HG02623 (cell line): ENCODE results near the gene CA14.
"Not testable (repeated sequence)": the region's sequence is repeated elsewhere in the genome, so short reads cannot be mapped to it uniquely, and the experiment has no call there.

Source experiments
- ATAC-seq: cut with Tn5 transposase; IDR thresholded peaks from one replicate; pipeline ENCODE4 v1.9.1; 2021; ENCODE audit warnings: moderate library complexity; ENCODE audit not compliant: unreplicated experiment

CA14 gene

GRCh38 chr1:150235852-150236613 lies 21.5 kb upstream of the CA14 start, which contains the start of gene ANP32E:
TSS of gene ANP32E (minus strand) at chr1:150236112. CDS start at chr1:150235786, 326 bp downstream.
- ATAC-seq: peak; percentile 81

- no peak for ATAC-seq
These were observed 20.9 kb upstream of the CA14 start for GRCh38 chr1:150236614-150237100.

- not testable (repeated sequence) for ATAC-seq
These were observed 20.4 kb upstream of the CA14 start for GRCh38 chr1:150237176-150237575.

GRCh38 chr1:150237746-150238145 lies 19.8 kb upstream of the CA14 start:
- no peak for ATAC-seq

- no peak for ATAC-seq
These were observed 14.6 kb upstream of the CA14 start for GRCh38 chr1:150243003-150243402.

GRCh38 chr1:150249936-150250335 lies 7.6 kb upstream of the CA14 start:
- ATAC-seq: no peak

GRCh38 chr1:150256198-150256553 lies 1.4 kb upstream of the CA14 start:
- ATAC-seq: no peak

GRCh38 chr1:150256554-150257341 lies 826 bp upstream of the CA14 start:
- ATAC-seq: no peak

GRCh38 chr1:150259217-150259616 lies 1.6 kb downstream of the CA14 start:
- ATAC-seq: no peak

GRCh38 chr1:150259758-150260669 lies 2.4 kb downstream of the CA14 start:
- ATAC-seq: no peak

- no peak for ATAC-seq
These were observed 3.8 kb downstream of the CA14 start for GRCh38 chr1:150261367-150261766.

- ATAC-seq: no peak
These were observed 5.1 kb downstream of the CA14 start for GRCh38 chr1:150262388-150263320.

GRCh38 chr1:150263549-150263948 lies 6.0 kb downstream of the CA14 start:
- ATAC-seq: no peak

- ATAC-seq: no peak
These were observed 10.3 kb downstream of the CA14 start for GRCh38 chr1:150267896-150268295.

GRCh38 chr1:150268340-150268704 lies 10.7 kb downstream of the CA14 start:
- no peak for ATAC-seq

GRCh38 chr1:150268705-150269403 lies 11.3 kb downstream of the CA14 start, which contains the start of gene APH1A:
TSS of gene APH1A (minus strand) at chr1:150269016. CDS start at chr1:150268810, 206 bp downstream.
- ATAC-seq: peak; percentile 84

GRCh38 chr1:150269451-150269850 lies 11.9 kb downstream of the CA14 start:
- no peak for ATAC-seq

GRCh38 chr1:150271291-150271959 lies 13.9 kb downstream of the CA14 start:
- ATAC-seq: no peak

GRCh38 chr1:150273311-150273710 lies 15.7 kb downstream of the CA14 start:
- ATAC-seq: no peak
